ENCODE data around the gene D2HGDH.
"Not testable (repeated sequence)": the region's sequence is repeated elsewhere in the genome, so short reads cannot be mapped to it uniquely, and the experiment has no call there.

The D2HGDH gene

GRCh38 chr2:241726459-241726858 is 8.0 kb upstream of the D2HGDH start:
- DNase-seq: no peak

- no peak for DNase-seq
Measured at GRCh38 chr2:241728000-241728399, 6.4 kb upstream of the D2HGDH start.

DNA sequence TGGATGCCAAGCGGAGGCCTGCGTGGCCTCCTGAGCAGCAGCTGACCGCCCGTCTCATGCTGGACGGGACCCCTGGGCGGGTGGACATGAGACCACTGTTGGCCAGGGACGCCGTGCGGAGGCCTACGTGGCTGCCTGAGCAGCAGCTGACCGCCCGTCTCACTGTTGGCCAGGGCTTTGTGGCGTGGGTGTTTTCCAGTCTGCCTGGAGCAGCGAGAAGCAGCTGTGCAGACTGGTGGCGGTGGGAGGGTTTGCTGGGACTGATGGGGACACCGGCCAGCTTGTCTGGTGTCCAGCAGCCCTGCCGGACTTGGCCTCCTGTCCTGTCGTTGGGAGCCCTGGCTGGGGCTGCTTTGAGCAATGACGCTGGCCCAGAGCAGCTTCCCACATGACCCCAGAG is 5.8 kb upstream of the D2HGDH start:
- no peak for DNase-seq

DNA sequence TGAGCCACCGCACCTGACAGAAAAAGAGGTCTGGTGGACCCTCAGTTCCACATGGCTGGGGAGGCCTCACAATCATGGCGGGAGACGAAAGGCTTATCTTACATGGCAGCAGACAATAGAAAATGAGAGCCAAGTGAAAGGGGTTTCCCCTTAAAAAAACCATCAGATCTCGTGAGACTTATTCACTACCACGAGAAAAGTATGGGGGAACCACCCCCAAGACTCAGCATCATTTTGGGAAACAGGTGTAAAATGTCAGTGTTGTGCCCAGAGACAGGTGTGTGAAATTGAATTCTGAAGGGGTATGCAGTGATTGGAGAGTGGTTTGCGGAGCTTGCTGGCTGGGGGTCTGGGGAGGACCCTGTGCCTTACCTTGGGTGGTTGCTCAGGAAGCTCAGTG is 4.6 kb upstream of the D2HGDH start:
- no peak for DNase-seq

GRCh38 chr2:241730671-241731293 is 3.6 kb upstream of the D2HGDH start:
- peak; percentile 20 for DNase-seq

DNA sequence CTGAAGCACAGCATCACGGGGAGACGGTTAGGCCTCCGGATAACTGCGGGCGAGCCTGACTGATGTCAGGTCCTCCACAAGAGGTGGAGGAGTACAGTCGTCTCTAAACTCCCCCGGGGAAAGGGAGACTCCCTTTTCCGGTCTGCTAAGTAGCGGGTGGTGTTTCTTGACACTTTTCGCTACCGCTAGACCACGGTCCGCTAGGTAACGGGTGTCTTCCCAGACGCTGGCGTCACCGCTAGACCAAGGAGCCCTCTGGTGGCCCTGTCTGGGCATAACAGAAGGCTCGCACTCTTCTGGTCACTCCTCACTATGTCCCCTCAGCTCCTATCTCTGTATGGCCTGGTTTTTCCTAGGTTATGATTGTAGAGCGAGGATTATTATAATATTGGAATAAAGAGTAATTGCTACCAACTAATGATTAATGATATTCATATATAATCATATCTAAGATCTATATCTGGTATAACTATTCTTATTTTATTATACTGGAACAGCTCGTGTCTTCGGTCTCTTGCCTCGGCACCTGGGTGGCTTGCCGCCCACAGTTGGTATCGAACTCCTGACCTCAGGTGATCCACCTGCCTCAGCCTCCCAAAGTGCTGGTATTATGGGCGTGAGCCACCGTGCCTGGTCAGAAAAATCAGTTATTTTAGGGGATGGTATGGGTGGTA is 1.8 kb upstream of the D2HGDH start:
- peak; percentile 80 for DNase-seq

- no peak for DNase-seq
Measured at GRCh38 chr2:241733391-241734207, 831 bp upstream of the D2HGDH start.

DNA sequence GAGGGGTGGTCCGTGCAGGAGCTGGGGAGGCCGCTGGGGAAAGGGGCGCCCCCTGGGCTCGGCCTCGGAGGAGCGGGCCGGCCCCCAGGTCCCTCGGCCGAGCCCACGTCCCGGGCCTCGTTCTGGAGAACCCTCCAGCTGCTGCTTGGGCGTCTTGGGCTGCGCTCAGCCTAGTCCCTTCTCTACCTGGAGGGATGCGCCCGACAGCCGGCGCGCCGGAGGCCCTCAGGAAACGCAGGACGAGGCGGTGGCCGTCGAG is 293 bp upstream of the D2HGDH start:
- DNase-seq: no peak

DNA sequence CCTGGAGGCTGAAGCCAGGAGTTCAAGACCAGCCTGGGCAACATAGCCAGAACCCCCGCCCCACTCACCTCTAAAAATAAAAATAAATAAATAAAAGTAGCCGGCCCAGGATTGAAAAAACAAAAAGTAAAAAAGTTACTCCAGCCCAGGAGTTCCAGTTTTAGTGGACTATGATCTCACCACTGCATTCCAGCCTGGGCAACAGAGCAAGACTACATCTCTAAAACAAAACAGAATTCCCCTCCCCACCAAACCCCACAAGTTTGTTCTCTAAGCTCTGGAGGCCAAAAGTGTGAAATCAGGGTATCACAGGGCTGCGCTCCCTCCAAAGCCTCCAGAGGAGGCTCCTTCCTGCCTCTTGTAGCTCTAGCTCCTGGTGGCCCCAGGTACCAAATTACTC is 1.7 kb downstream of the D2HGDH start:
- no peak for DNase-seq

DNA sequence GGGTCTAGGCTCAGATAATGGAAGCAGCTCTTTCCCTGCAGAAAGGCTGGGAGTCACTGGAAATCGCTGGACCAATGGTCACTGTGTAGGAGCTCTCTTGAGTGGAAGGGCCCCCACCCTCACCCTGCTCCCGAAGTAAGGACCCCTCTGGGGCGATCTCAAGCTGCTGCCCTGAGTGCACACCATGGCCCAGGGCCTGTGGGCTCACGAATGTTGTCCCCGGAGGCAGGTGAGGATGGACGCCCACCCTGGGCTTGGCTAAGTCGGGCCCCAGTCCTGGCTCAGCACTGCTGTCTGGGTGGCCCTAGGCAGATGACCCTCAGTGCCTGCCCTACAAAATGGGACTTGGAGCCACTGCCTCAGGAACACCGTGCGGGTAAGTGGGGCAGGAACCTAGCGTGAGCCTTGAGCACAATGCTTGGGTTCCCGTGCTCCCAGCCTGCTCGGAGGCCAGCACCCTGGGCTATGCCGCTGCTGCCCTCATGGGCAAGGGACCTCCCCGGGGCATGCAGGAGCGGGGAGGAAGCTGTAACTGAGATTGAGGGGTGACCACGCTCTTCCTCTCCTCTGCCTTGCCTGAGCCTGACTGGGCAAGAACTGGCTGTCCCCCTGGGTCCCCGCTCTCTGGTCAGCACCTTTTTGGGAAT is 3.7 kb downstream of the D2HGDH start:
- DNase-seq: no peak

- no peak for DNase-seq
Measured at GRCh38 chr2:241739177-241739576, 4.7 kb downstream of the D2HGDH start.

- peak; percentile 63 for DNase-seq
Measured at GRCh38 chr2:241739651-241740050, 5.2 kb downstream of the D2HGDH start.

DNA sequence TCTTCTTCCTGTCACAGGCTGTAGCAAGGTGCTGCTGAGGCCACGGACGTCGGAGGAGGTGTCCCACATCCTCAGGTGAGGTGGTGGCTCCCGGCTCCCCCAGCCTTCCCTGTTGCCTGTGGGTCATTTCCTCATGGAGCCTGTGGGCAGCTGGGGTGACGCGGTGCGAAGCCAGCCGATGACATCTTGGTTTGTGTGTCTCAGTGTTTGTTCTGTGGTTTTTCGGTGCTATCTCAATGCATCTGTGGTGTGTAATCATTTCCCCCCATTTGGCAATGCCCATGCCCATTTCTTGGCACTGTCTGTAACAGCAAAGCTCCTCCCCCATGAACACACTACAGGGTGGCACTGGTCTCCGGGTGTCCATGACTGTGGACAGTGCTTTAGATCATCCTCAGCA is 6.6 kb downstream of the D2HGDH start:
- DNase-seq: peak; percentile 76

- DNase-seq: no peak
Measured at GRCh38 chr2:241742320-241742939, 8.0 kb downstream of the D2HGDH start.

DNA sequence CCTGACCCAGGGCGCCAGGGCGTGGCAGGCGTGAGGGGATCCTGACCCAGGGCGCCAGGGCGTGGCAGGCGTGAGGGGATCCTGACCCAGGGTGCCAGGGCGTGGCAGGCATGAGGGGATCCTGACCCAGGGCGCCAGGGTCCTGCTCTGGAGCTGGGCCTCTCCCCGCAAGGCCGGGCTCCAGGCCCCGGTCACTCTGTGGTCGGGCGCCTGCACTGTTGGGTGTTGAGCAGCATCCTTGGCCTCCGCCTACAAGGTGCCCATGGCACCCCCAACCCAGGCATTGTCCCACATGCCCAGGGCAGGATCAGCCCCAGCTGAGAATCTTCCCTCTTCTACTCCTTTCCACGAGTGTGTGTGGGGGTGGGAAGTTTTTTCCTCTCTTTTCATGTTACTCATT is 8.6 kb downstream of the D2HGDH start:
- DNase-seq: not testable (repeated sequence)

DNA sequence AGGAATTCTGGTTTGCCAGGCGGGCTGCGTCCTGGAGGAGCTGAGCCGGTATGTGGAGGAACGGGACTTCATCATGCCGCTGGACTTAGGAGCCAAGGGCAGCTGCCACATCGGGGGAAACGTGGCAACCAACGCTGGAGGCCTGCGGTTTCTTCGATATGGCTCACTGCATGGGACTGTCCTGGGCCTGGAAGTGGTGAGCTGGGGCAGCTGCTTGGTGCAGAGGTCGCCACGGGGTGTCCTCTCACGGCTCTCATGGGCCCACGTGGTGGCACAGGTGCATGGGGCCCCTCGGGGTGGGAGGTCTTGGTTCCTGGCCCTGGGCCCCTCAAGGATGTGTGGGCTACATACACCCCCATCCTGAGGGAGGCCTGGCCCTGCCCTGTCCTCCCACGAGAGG is 9.2 kb downstream of the D2HGDH start:
- no peak for DNase-seq

DNA sequence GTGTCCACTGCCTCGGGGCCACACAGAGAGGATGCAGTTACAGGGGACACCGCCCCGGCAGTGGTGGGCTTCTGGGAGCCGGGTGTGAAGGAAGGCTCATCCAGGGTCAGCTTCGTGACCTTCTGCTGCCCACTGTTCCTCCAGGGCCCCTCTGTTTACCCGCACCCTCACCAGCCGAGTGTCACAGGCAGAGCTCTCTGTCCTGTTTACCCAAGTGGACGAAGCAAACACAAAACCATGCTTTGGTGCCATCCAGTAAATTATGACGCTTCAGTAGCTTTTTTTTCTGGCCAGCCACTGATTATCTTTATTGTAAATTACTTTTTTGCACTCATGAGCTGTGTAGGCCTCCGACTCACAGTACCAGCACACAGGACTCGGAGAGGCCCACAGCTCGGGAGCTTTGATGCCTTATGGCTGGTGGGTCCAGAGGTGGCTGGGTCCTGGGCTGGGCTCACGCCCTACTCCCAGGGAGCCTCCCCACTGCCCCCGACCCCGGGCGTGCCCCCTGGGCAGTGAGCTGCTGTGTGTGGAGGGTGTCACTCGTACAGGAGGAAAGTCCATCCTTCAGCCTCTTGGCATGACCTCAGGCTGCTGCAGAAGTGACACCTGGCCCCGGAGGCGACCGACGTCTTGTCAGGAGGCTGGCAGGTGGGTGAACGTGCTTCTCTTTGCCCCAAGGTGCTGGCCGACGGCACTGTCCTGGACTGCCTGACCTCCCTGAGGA is 9.8 kb downstream of the D2HGDH start:
- DNase-seq: no peak

DNA sequence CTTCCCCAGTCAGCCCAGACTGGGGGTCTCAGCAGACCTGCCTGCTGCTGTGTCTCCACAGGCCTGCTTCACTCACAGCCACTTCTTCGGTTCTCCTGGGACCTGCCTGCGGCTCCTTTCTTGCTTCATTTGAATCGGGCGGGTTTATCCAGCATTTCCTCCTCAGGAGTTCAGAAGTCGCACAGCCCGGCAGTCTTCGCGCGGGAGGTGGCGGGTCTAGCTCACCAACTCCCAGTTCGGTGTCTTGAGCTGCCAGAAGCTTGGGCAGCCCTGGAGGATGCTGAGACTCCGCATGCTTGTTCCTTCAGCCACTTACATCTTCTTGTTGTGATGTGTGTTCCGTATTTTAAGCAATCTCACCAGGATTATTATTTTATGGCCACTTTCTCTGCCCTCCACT is 10.8 kb downstream of the D2HGDH start:
- no peak for DNase-seq

GRCh38 chr2:241746084-241746483 is 11.7 kb downstream of the D2HGDH start:
- DNase-seq: no peak

DNA sequence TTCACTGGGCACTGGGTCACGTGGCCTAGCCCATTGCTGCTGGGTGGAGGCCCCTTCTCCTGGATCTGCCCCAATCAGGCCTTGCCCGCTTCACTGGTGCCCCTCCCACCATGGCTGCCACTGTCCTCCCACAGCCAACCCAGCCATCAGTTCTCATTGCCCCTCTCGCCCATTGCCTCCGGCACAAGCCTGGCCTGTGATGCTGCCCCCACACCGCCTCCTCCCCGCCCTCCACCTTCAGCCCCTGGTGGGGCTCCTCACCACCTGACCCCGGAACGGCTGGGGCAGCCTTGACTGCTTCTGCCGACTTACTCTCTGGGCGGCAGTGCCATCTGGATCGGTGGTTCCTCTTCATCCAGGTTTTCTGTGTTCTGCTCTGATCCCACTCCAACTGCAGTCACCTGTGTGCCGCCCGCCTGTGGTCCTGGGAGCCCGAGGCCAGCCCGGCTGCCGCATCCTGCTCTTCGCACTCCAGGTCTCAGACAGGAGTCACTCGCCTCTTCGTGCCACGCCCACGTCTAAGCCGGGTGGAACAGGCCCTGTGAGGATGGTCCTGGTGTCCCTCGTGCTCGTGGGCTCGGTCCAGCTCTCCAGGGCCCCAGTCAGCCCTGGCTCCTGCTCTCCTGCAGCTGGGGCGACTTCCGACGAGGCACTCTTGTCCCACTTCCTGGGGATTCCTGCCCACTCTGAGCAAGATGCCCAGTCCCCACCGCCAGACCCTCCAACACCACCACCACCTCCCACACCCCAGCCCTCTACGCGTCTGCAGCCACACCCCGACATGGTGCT is 14.2 kb downstream of the D2HGDH start:
- DNase-seq: no peak

DNA sequence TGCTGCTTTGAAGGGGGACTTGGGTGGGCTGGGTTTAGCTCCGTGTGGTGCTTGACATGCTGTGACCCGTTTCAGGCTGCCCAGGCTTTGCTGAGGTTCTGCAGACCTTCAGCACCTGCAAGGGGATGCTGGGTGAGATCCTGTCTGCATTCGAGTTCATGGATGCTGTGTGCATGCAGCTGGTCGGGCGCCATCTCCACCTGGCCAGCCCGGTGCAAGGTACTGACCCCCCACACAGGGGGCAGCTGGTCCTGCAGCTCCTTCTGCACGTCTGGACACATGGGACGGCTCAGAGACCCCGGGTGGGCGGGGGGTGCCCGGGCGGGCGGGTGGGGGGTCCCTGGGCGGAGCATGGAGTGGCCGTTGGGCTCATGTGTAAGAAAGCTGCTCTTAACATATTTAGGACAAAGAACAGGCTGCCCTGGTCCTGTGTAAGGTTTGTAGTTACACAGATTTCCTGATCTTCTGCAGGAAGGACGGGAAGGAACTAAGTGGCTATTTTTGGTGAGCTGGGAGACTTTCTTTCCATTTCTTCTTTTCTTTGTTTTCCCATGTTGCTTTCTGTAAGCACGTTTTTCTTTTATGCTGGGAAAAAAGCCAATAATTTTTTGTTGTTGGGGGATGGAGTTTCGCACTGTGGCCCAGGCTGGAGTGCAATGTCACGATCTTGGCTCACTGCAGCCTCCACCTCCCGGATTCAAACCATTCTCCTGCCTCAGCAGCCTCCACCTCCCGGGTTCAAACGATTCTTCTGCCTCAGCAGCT is 15.8 kb downstream of the D2HGDH start:
- DNase-seq: no peak

Measured in activated CD4-positive, alpha-beta T cell treated with anti-CD3 and anti-CD28 coated beads, Interleukin-2, Interleukin-6, amounts not matched to agents 100 ng/mL and 50 ng/mL, durations not matched to agents 16 hours and 8 hours (primary cell).